Activated CD4-positive, alpha-beta T cell treated with anti-CD3 and anti-CD28 coated beads, Interleukin-2, amount 50 U/mL, for 1 hour (primary cell): ENCODE data around the gene NEUROD4.
"Not testable (repeated sequence)": the region's sequence is repeated elsewhere in the genome, so short reads cannot be mapped to it uniquely, and the experiment has no call there.

Experiments used
- DNase-seq: peaks from one replicate; pipeline ENCODE4 v3.0.0-alpha.2; 2020

The NEUROD4 gene, protein sequence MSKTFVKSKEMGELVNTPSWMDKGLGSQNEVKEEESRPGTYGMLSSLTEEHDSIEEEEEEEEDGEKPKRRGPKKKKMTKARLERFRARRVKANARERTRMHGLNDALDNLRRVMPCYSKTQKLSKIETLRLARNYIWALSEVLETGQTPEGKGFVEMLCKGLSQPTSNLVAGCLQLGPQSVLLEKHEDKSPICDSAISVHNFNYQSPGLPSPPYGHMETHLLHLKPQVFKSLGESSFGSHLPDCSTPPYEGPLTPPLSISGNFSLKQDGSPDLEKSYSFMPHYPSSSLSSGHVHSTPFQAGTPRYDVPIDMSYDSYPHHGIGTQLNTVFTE

DNA sequence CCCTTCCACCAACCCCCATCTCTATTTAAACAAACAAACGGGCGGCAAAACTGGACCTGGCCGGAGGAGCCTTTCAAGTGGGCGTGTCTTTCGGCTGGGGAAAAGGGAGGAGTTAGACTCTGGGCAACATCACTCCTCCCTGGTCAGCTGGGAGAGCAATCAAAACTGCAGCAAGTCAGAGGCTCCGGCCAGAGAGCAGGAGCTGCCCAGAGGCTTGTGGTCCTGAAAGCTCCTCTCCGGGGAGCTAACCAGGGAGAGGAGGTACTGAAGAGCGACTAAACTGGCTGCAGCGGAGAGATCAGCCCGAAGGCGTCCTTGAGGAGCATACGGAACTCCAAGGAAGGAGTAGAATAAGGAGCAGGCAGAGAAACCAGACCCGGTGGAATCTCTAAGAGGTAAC lies at the start of gene NEUROD4:
NEUROD4 (plus strand) TSS at position 191 of the 400 bp plus-strand sequence. CDS start 6,466 bp downstream, outside the sequence.
- DNase-seq = peak; percentile 12

DNA sequence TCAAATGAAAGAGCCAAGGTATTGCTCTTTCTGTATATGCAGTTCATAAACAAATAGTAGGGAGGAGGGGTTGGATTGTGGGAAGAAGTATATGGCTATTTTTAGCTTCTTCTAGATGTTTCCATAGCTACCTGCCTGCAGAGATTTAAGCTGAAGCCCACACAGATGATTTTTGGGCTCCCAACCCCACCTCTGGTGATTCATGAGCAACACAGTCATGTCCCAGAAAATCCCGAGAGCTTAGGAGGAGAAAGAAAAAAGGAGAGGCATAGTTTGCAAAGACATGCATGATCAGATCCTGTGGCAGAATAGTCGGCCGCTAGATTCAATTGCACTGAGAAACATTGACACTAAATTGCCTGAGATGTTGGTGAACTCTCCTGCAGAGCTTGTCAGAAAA lies 49.0 kb upstream of the NEUROD4 start:
- DNase-seq = no peak

DNA sequence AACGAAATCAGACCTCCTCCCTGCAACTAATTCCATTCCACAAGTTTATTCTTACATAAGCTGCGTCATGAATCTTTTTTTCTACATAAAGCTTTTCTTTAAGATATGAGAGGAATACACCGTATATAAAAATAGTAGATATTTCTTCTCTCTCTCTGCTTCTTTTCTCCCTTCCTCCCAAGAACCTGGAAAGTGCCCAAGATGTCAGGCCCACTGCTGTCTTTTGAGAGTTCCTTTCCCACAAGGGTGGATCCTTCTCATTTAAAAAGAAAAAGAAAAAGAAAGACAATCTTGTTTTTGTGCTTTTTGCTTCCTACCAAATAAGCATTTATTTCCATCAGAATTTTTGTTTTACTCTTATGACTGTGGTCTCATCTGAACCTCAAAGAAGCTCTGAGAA lies 46.2 kb upstream of the NEUROD4 start:
- no peak for DNase-seq

- DNase-seq = no peak
Observed at GRCh38 chr12:54974279-54974678, 45.5 kb upstream of the NEUROD4 start.

- no peak for DNase-seq
Observed at GRCh38 chr12:54975272-54975671, 44.5 kb upstream of the NEUROD4 start.

- no peak for DNase-seq
Observed at GRCh38 chr12:54975875-54976274, 43.9 kb upstream of the NEUROD4 start.

- DNase-seq = no peak
Observed at GRCh38 chr12:54977155-54977554, 42.6 kb upstream of the NEUROD4 start.

DNA sequence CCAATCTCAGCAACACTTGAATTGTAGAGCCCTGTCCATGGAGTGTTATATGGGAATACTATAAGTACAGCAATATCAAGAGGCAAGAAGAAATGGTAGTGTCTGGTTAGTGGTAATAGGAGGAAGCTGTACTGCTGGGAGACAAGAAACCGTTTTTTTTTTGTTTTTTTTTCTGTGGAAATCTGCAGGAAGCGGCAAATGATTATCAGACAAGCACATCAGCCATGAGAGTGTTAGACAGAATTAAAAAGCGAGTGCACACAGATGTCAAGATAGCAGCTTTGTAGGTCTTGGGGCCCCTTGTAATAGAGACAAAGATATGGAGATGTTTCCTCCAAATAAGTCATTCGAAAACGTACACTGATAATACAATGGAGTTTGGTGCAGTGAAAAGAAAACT lies 41.9 kb upstream of the NEUROD4 start:
- DNase-seq = no peak

- DNase-seq = peak; percentile 55
Observed at GRCh38 chr12:54980341-54980740, 39.4 kb upstream of the NEUROD4 start.

DNA sequence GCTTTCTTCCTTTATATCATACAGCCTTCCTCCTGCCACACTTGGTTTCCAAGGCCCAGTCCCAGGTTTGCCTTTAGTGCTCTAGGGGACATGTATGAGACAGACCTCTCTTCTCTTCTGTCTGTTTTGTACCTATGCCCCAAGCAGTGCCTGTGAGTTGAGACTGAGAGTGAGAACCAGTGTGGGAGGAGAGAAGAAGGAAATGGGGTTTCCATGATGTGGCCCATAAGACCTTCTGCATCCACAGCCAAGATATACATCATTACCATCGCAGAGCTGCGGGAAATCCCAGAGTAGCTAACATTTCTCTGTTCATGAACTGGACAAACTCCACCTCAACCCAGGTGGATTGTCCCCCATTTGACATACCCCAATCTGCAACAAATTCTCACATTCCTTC lies 38.0 kb upstream of the NEUROD4 start:
- no peak for DNase-seq

GRCh38 chr12:54983536-54984101 lies 36.2 kb upstream of the NEUROD4 start:
- peak; percentile 26 for DNase-seq

DNA sequence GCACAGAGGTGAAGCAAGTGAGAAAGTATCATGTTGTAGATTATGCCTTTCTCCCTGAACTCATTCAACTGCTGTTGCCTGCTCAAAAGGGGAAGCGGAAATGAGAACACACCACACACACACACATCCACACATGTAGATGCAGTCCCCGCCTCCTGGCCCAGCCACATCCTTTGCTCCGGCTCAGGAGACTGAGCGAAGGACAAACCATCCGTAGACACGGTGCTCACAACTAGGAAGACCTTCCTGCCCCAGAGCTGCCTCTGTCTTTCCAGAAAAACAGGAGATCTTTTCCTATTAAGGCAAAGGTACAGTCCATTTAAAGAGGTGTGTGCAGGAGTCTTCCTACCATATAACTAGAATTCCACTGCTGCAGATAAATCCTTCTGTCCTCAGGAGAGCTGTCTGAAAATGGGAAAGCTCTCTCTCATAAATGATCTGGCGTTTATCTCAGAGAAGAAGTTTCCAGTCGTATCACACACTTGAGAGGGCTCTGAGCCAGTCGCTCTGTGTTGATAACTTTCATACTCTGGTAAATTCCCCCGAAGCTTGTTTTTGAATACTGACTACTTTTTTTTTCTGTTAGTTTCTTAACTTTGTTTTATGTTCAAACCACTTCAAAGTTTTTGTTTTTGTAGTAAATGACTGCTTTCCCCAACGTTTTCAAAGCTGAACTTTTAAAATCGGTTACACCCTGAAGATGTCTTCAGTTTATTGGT lies 35.0 kb upstream of the NEUROD4 start, which contains the start of gene TESPA1:
TESPA1 (minus strand) TSS at position 105 of the 719 bp plus-strand sequence. CDS start 10,200 bp downstream, outside the sequence.
- peak; percentile 78 for DNase-seq

DNA sequence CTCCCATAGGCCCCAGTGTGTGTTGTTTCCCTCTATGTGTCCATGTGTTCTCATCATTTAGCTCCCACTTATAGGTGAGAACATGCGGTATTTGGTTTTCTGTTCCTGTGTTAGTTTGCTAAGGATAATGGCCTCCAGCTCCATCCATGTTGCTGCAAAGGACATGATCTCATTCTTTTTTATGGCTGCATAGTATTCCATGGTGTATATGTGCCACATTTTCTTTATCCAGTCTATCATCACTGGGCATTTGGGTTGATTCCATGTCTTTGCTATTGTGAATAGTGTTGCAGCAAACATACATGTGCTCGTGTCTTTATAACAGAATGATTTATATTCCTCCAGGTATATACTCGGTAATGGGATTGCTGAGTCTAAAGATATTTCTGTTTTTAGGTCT lies 33.0 kb upstream of the NEUROD4 start:
- DNase-seq = not testable (repeated sequence)

DNA sequence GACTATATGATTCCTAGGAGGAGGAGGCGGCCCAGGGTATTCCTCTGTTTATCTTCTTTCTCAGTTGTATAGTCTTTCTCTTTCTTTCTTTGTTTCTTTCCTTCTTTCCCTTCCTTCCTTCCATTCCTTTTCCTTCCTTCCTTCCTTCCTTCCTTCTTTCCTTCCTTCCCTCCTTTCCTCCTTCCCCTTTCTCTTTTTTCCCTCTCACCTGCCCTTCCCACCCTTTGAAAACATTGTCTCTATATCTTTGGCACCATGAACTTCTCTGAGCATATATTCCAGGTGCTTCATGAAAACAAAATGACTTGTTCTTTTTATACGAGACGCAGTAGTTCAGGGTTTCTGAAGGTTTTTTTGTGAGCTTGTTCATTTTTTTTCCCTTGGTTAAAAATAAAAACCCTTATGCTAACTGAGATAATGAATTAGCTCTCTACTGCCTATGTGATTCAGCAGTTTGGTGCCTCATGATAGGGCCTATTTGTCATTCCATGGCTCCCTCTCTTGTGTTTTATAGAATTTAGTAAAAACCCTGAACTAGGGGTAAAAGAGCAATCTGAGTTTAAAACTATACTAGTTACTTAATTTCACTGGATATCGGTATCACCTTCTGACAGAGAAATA lies 32.1 kb upstream of the NEUROD4 start:
- no peak for DNase-seq

- no peak for DNase-seq
Observed at GRCh38 chr12:54988402-54989054, 31.2 kb upstream of the NEUROD4 start.

GRCh38 chr12:54989829-54990228 lies 29.9 kb upstream of the NEUROD4 start:
- DNase-seq = no peak

DNA sequence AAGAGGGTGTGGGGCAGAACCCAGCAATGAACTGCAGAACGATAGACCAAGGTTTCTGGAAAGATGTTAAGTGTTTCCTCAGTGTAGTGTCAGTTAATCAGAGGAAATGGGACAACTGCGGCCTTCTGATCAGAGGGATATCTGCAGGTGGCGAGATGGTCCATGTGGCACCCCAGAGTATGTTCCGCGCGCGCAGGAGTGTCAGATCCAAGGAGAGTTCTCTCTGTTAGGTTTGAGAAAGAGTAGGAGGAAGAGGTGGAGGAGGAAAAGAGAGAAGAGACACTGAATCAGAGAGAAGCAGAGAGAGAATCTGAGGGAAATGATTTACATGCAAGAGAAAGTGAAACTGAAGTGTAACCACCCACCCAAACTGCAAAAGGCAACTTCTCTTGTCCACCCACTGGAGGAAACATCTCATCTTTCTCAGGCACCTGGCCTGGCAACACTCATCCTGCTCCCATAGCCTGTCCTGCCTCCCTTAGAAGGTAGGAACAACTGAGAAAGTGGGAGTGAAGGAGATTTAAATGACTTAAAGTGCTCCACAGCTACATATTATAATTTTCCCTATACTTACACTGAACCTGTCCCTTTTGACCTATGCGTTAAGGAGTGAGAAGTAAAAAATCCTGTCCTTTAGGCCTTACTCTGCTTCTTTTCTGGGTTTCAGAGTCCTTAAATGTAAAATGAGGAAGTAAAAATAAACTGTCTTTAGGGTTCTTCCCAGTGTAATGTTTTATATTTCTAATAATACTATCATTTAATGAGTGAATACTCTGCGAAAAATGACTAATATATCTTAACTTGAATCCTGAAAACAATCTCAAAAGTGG lies 28.4 kb upstream of the NEUROD4 start:
- no peak for DNase-seq

GRCh38 chr12:54991991-54992375 lies 27.8 kb upstream of the NEUROD4 start:
- DNase-seq = no peak

GRCh38 chr12:54993181-54993835 lies 26.5 kb upstream of the NEUROD4 start:
- peak; percentile 51 for DNase-seq

DNA sequence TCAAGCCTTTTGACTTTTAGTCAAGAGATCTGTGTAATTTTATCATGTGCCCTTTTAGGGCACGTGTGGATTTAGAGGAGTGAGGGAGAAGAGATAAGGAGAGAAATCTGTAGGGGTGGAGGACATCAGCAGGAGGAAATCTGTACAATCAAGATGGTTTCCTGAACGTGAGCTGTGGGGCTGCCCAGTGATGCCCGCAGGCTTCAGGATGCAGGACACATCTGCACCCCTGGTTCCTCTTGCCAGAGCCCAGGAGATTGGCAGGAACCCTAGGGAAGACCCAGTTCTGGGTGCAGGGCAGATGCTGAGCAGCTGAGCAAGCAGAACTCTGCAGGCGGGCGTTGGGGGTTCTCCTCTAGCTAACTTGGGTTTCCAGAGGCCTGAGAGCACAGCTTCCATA lies 23.6 kb upstream of the NEUROD4 start:
- DNase-seq = no peak

- no peak for DNase-seq
Observed at GRCh38 chr12:54997929-54998522, 21.7 kb upstream of the NEUROD4 start.
